Kidney (tissue), 14 donors: Measurements from ENCODE around the gene ZDHHC14. TPM values are rescaled to one million over a fixed set of nuclear protein-coding genes. Genes with fewer than 3 reads are reported as not detected.

Experiments used
- DNase-seq, 5 donors: peaks; one replicate each; pipeline ENCODE4 v3.0.0-alpha.2; 2013 to 2020
- FAIRE-seq: peaks from 2 replicates; lab custom pipeline; 2012; peaks lifted over from hg19 to GRCh38; lab: Jason Lieb, UNC
- H3K27ac ChIP-seq, 2 donors: one replicate each; pipeline ENCODE4 v1.7.0; 2013; ENCODE audit warnings: low read depth in 2 of 2, low read length in 2 of 2, inconsistent platforms in 1 of 2
- H3K27me3 ChIP-seq: one replicate; pipeline ENCODE4 v1.7.1; 2013; ENCODE audit warnings: low read length, inconsistent platforms; ENCODE audit not compliant: control insufficient read depth, insufficient read depth
- H3K36me3 ChIP-seq, 3 donors: one replicate each; pipeline versions ENCODE4 v1.7.0 to v1.7.1; 2013; ENCODE audit warnings: low read length in 3 of 3, control low read depth in 1 of 3, inconsistent platforms in 1 of 3; ENCODE audit not compliant: insufficient read depth in 3 of 3, control insufficient read depth in 2 of 3
- H3K4me1 ChIP-seq, 3 donors: one replicate each; pipeline versions ENCODE4 v1.7.0 to v1.7.1; 2013; ENCODE audit warnings: low read length in 3 of 3, inconsistent platforms in 1 of 3, low read depth in 1 of 3; ENCODE audit not compliant: control insufficient read depth in 2 of 3, insufficient read depth in 2 of 3
- H3K4me3 ChIP-seq, 3 donors: one replicate each; pipeline versions ENCODE4 v1.7.0 to v1.8.1; 2013; ENCODE audit warnings: low read length in 3 of 3, control low read depth in 1 of 3, inconsistent platforms in 1 of 3
- H3K9ac ChIP-seq, 3 donors: one replicate each; pipeline versions ENCODE4 v1.7.0 to v1.7.1; 2013; ENCODE audit warnings: low read length in 3 of 3, control low read depth in 1 of 3, inconsistent platforms in 1 of 3
- H3K9me3 ChIP-seq, 3 donors: one replicate each; pipeline versions ENCODE4 v1.7.0 to v1.7.1; 2013; ENCODE audit warnings: low read length in 3 of 3, control low read depth in 1 of 3, inconsistent platforms in 1 of 3; ENCODE audit not compliant: control insufficient read depth in 2 of 3, insufficient read depth in 1 of 3
- intact Hi-C: fragments of 100-400 bp; cut with DNase I; formaldehyde crosslinking; loops from one replicate; pipeline ENCODE4 v1.11.1; 2022
- polyA plus RNA-seq: library from polyadenylated mRNA; stranded (reverse); fragments of 350-450 nt; fragmentation: Illumina TruSeq; extraction: RNeasy Lipid Tissue Mini Kit (QIAGEN cat#74804); gene quantifications from one replicate; pipeline ENCODE4 v1.2.3, GENCODE V29; 2014; ENCODE audit warnings: low read depth, low replicate concordance; ENCODE audit not compliant: insufficient read depth
- total RNA-seq: library from RNA; stranded (reverse); fragmentation: NEBNext Ultra II Directional; extraction: Animal tissue kit (Norgen Biotek cat#: 25700); gene quantifications from one replicate; pipeline ENCODE4 v1.2.1, GENCODE V29; 2021
- TF ChIP-seq, protein P1 (sequence below): IDR thresholded peaks from 3 replicates; pipeline ENCODE4 v1.5.1; 2012; ENCODE audit warnings: mild to moderate bottlenecking, moderate library complexity, borderline replicate concordance; ENCODE audit not compliant: insufficient read depth; ENCODE audit errors: extremely low read depth
- donor health status: control.
- donor health status: control.
- donor health status: control.
- donor health status: control.
- donor health status: control.
- donor health status: DM: yes; HTN: yes; CAD: no.
- donor health status: Normal renal cell carcinoma (clear cell type).

Gene ZDHHC14
- total and polyA plus RNA-seq, 2 donors from 2014 or later = 13.5 to 26.7 TPM

GRCh38 chr6:157386023-157386422, 5.0 kb downstream of the ZDHHC14 start:
- no peak overlapping the region for H3K4me3 ChIP-seq
- DNase-seq (no peak), FAIRE-seq (no peak)
- H3K4me1 ChIP-seq = peaks cover 0 to 8% (median 3%) of the 10 kb centered on the region in 3 donors
- H3K9ac ChIP-seq = no peak overlapping the region
- H3K27me3 ChIP-seq = no peaks in the 10 kb centered on the region
- H3K36me3 ChIP-seq = no peaks in the 10 kb centered on the region
- no peaks in the 10 kb centered on the region for H3K9me3 ChIP-seq
- TF ChIP-seq, protein P1, sequence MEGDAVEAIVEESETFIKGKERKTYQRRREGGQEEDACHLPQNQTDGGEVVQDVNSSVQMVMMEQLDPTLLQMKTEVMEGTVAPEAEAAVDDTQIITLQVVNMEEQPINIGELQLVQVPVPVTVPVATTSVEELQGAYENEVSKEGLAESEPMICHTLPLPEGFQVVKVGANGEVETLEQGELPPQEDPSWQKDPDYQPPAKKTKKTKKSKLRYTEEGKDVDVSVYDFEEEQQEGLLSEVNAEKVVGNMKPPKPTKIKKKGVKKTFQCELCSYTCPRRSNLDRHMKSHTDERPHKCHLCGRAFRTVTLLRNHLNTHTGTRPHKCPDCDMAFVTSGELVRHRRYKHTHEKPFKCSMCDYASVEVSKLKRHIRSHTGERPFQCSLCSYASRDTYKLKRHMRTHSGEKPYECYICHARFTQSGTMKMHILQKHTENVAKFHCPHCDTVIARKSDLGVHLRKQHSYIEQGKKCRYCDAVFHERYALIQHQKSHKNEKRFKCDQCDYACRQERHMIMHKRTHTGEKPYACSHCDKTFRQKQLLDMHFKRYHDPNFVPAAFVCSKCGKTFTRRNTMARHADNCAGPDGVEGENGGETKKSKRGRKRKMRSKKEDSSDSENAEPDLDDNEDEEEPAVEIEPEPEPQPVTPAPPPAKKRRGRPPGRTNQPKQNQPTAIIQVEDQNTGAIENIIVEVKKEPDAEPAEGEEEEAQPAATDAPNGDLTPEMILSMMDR = no peak
- no peak overlapping the region for H3K27ac ChIP-seq
- intact Hi-C loops = no loop called here

DNA sequence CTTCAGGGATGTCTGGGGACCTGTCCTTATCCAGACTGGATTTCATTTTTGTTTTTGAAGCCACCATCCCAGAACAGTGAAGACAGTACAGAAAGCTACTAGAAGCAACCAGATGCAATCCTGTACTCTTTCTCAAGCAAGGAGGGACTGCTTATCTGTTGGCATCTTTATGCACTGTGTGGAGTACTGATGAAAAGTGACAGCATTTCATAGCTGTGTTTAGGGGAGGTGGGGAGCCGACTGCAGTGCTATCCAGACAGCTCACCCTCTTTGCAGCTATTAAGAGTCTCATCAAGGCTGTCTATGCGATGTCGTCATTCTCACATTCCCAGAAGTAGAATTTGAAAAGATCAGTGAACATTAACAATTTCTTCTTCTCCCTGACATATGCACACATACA, 5.5 kb downstream of the ZDHHC14 start:
- Histone ChIP-seq H3K4me3 (no peak overlapping the region), H3K4me1 (peaks cover 0 to 8% (median 3%) of the 10 kb centered on the region in 3 donors), H3K9ac (no peak overlapping the region), H3K27me3 (no peaks in the 10 kb centered on the region), H3K36me3 (no peaks in the 10 kb centered on the region), H3K27ac (no peak overlapping the region), H3K9me3 (no peaks in the 10 kb centered on the region)
- intact Hi-C loops = no loop called here
- TF ChIP-seq, protein P1 = no peak
- FAIRE-seq (no peak), DNase-seq (no peak)

- Histone ChIP-seq H3K27me3 (no peaks in the 10 kb centered on the region), H3K27ac (no peak overlapping the region), H3K9me3 (no peaks in the 10 kb centered on the region), H3K4me3 (no peak overlapping the region), H3K9ac (no peak overlapping the region), H3K36me3 (no peaks in the 10 kb centered on the region), H3K4me1 (no peaks in the 10 kb centered on the region)
- TF ChIP-seq, protein P1 = no peak
- intact Hi-C loops = no loop called here
- DNase-seq (no peak), FAIRE-seq (no peak)
These were observed 7.9 kb downstream of the ZDHHC14 start for GRCh38 chr6:157388924-157389323.

GRCh38 chr6:157390273-157391060, 9.5 kb downstream of the ZDHHC14 start:
- intact Hi-C loops = no loop called here
- FAIRE-seq = no peak
- H3K4me3 ChIP-seq = no peak overlapping the region
- no peaks in the 10 kb centered on the region for H3K27me3 ChIP-seq
- no peaks in the 10 kb centered on the region for H3K9me3 ChIP-seq
- no peaks in the 10 kb centered on the region for H3K36me3 ChIP-seq
- H3K9ac ChIP-seq = no peak overlapping the region
- TF ChIP-seq, protein P1 = no peak
- no peak overlapping the region for H3K27ac ChIP-seq
- no peaks in the 10 kb centered on the region for H3K4me1 ChIP-seq
- DNase-seq = no peak
